Keratinocyte (primary cell): Measurements from ENCODE around the gene RAB44.

Source experiments
- CTCF ChIP-seq, 3 experiments: IDR thresholded peaks in 1 of 3; conservative IDR thresholded peaks in 1 of 3; optimal IDR thresholded peaks in 1 of 3; 2 replicates in 2 of 3; 3 replicates in 1 of 3; pipeline versions ENCODE3 to v1.5.1; 2011; ENCODE audit warnings: low read length in 3 of 3, mild to moderate bottlenecking in 3 of 3, moderate library complexity in 2 of 3, control low read depth in 1 of 3, inconsistent platforms in 1 of 3; ENCODE audit not compliant: insufficient read depth in 2 of 3; ENCODE audit errors: extremely low read depth in 1 of 3
- EZH2 ChIP-seq: IDR thresholded peaks from one replicate; pipeline ENCODE4 v1.6.1; 2012; ENCODE audit warnings: inconsistent platforms, mild to moderate bottlenecking, low read length, moderate library complexity

GRCh38 chr6:36743032-36743431 lies 45.4 kb downstream of the RAB44 start:
- TF ChIP-seq CTCF (optimal IDR thresholded peaks at IDR 0.05 in 1 of 3, IDR thresholded peaks at IDR 0.05 in 1 of 3, conservative IDR thresholded peaks at IDR 0.05 in 1 of 3; ENCODE audit: extremely low read depth in 1 of 3, insufficient read depth in 2 of 3, low read length in 3 of 3), result no peak
- no peak for TF ChIP-seq EZH2
